Bone marrow (tissue), 2 donors: ENCODE measurements around the gene STK40.

ENCODE experiments used
- DNase-seq, 2 donors: peaks; one replicate each; lab custom pipeline; 2025; lab: John Stamatoyannopoulos, UW

The STK40 gene

GRCh38 chr1:36397378-36398230 is 11.9 kb upstream of the STK40 start, which contains the start of gene LSM10:
Gene LSM10, minus strand, starts transcription at chr1:36397908. Its CDS starts 3,779 bp downstream, at chr1:36394129.
- DNase-seq, result peak; percentile 78 to 85

GRCh38 chr1:36397083-36397377 is 11.3 kb upstream of the STK40 start:
- no peak for DNase-seq

GRCh38 chr1:36396359-36396758 is 10.6 kb upstream of the STK40 start:
- DNase-seq, result no peak

DNA sequence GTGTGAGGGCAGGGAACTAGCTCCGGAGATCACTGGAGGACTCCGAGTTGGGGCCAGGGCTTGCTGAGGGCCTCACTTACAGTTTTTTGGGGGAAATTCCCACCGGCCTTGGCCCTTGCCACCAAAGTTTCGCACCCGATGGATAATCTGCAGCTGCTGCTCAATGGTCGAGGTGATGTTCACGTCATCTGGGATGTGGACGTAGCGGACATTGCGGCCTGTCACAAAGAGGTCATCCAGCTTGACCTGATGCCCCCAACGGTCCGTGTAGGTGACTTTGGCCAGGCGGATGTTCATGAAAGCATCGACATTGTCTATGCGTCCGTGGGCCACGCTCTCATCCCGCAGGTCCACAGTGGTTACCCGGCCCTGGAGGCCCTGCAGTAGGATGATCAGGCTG is 8.0 kb upstream of the STK40 start:
- no peak for DNase-seq

DNA sequence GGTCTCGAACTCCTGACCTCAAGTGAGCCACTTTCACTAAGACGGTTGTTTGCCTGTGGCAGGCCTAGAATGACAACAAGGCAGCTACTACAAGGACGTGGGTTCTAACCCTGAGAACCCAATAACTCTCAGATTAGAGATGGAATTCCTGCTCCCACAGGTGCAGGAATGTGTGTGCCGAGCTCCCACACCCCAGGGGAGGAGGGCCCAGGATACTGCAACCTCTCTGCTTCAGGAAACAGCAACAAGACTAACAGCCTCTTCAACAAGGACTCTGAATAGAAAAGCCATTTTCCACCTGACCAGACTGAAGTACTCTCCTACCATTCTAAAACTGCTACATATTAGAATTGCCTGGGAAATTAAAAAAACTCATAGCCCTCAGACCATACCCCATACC is 7.1 kb upstream of the STK40 start:
- DNase-seq, result no peak

DNA sequence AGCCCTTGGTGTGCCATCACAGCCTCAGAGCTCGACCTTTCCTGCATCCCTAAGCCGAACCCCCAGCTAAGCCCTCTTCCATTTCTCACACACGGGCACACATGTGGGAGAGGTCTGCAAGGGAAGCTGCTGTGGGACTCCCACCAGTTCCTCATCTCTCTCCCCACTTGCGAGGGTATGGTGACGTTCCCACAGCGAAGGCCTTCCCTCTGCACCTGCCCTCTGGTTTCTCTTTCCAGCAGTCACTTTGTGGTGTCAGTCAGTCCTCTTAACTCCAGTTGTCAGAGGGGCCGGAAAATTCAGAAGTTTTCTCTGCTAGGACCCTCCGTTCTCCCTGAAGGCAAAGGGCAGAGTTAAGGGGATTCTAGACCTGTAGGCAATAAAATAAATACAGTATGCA is 5.5 kb upstream of the STK40 start:
- DNase-seq, result no peak

- no peak for DNase-seq
Measured at GRCh38 chr1:36390411-36390810, 4.7 kb upstream of the STK40 start.

DNA sequence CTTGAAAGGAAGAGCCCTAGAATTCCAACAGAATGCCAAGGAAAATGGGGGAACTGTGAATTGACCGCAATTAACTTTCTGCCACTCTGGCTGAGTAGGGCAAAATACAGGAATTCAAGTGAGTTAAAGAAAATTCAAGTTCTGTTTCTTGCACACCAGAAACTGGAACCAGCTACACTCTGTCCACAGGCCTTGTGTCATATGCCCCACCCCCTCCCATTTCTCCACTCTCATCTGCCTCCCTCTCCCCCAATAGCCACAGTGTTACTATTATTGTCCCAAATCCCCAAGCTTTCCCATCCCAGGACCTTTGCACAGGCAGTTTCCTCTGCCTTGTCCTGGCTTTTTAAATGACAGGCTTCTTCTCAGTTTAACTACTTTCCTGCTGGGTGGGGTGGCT is 4.3 kb upstream of the STK40 start:
- no peak for DNase-seq

- DNase-seq, result no peak
Measured at GRCh38 chr1:36389261-36389660, 3.5 kb upstream of the STK40 start.

GRCh38 chr1:36387141-36387949 is 1.6 kb upstream of the STK40 start:
- peak in 1 of 2 donors; percentile 49 for DNase-seq

GRCh38 chr1:36386265-36387140 is 779 bp upstream of the STK40 start:
- peak; percentile 90 to 99 for DNase-seq

GRCh38 chr1:36384542-36385409 is 948 bp downstream of the STK40 start:
- peak in 1 of 2 donors; percentile 43 for DNase-seq

GRCh38 chr1:36383240-36383639 is 2.5 kb downstream of the STK40 start:
- no peak for DNase-seq

GRCh38 chr1:36382669-36383068 is 3.1 kb downstream of the STK40 start:
- no peak for DNase-seq

GRCh38 chr1:36382231-36382630 is 3.5 kb downstream of the STK40 start:
- DNase-seq, result no peak

DNA sequence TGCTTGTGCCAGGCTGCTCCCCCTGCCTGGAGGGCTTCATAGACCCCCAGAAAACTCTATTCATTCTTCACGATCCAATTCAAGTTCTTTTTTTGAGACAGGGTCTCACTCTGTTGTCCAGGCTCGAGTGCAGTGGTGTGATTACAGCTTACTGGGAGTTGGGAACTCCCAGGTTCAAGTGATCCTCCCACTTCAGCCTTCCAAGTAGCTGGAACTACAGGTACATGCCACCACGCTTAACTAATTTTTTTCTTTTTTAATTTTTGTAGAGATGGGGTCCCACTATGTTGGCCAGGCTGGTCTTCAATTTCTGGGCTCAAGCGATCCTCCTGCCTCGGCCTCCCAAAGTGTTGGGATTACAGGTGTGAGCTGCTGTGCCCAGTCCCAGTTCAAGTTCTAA is 4.3 kb downstream of the STK40 start:
- no peak for DNase-seq

DNA sequence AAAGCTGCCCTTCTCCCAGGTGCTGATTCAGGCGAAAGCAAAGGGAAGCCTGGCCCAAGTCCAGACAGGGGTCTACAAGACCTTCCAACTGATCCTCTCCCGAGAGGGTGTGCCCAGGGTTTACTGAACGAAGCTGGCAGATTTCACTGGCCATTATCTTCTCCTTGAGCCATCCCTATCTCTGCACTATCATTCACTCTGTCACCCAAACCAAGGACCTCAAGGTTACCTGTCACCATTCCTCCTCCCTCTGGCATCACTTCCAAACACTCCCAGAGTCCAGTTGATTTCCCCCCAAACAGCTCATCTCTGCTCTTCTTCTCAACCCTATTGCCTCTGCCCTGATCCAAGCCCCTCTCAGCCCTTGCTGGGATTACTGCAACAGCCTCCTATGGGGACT is 4.9 kb downstream of the STK40 start:
- DNase-seq, result no peak

DNA sequence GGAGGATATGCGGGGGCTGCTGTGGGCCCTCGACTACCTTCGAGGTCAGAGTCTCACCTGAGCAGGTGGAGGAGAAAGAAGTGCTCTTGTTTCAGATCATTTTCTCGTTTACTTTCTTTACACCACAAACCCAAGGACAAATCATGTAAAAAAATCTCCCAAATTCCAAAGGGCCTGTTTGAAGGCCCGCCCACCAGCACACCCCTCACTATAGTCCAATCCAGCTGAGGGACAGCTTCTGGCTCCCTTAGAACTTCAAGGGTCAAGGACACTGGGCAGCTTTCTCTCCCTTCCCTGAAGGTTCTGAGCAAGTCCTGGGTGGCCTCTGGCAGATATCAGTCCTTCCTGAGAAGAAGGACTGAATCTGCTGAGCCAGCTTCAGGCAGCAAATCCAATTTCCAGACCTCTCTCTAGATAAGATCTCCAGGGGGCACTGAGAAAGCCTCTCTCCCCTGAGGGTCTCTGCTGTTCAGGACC is 5.5 kb downstream of the STK40 start:
- no peak for DNase-seq

DNA sequence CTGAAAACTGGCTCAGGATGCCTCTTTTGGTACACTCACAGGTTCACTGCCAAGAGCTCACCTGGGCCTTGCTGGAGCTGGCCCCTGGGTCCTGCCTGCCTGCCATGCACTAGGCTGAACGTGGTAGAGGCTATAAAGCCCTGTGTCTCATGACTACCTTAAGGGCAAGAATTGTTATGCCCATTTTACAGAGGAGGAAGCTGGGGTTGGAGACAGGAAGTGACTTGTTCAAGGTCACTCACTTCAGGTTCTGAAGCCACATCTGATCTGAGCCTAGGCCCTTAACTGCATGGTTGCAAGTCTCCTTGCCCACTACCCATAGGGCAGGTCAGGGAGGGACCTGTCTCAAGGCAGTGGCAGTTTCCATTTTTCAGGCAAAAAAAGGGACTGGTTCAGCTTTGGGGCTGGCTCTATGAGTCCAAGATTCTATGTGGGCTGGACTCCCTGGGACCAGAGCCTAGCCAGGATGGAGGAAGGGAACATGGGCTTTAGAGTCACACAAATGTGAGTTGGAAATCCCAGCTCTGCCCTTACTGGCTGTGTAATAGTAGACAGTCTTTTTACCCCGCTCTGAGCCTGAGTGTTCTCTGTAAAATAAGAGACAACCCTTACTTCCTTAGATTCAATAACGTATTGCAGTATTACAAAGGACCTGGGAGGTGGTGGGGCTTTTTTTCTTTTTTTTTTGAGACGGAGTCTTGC is 7.8 kb downstream of the STK40 start:
- no peak for DNase-seq

- DNase-seq, result no peak
Measured at GRCh38 chr1:36372617-36373016, 13.1 kb downstream of the STK40 start.
